GM15510 (cell line): Measurements from ENCODE around the gene RSRC2.

Experiments
- POLR2A ChIP-seq: IDR thresholded peaks from 3 replicates; pipeline ENCODE4 v1.6.1; 2011; ENCODE audit warnings: borderline replicate concordance; ENCODE audit not compliant: insufficient read length; ENCODE audit errors: extremely low read depth

RSRC2 gene

DNA sequence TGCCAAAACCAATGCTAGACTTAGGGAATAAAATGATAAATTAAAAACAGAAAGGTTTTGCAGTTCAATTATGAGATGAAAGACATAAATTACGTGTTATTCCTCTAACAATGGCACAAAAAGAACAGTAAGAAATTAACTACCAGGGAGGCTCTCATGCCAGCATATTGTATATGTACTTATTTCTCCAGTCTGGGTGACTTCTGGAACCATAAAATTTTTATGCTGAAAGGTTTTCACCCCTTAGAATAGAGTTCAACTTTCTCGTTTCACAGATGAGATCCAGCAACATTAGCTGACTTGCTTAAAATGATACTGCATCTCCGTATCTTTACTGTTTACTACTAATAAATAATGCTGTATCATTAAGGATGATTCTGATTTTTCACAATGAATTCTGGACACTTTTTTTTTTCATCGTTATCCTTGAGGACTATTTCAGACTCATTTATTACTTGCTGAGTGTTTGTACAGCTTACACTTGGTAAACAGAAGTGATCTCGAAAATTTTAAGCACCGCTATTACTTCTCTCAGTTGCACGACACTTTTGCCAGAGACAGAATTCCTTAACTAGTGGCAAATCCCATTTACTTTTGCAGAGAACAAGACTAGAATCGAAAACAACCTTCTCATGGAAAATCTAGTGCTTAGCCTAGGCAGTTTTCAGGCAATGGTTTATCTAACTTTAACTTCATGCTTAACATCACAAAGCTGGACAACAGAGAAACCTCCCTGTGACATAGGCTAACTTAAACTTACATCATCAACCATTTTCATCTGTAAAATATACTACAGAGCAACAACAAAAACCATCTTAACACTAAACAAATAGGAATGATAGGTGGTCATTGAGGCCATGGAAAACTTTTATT, 2.7 kb downstream of the RSRC2 start:
- TF ChIP-seq POLR2A, result no peak

DNA sequence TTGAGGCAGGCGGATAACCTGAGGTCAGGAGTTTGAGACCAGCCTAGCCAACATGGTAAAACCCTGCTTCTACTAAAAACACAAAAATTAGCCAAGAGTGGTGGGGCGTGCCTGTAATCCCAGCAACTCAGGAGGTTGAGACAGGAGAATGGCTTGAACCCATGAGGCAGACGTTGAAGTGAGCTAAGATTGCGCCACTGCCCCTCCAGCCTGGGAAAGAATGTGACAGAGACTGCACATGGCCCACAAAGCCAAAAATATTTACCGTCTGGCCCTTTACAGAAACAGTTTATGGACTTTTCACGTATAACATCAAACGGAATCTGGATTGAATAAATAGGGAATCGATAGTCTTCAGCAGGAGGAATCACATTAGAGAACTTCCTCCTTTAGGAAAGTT, 3.5 kb downstream of the RSRC2 start:
- no peak for TF ChIP-seq POLR2A

DNA sequence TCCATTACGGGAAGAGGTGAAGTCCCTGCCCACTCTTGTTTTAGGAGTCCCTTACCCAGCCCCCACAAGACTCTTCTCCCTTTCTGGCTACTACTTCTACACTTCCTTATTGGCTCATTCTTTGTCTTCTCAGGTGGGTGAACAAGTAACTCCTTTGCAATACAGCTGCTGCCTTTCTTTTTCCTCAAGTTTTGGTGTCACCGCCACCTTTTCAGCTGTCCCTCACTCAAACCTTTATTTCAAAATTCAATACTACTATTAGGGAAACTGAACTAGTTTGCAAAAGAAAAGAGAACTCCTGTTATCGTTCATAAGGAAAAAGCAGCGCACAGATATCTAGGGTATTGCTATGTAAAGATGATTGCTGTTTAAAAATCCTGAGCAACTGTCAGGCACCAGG, 6.1 kb downstream of the RSRC2 start:
- no peak for TF ChIP-seq POLR2A

DNA sequence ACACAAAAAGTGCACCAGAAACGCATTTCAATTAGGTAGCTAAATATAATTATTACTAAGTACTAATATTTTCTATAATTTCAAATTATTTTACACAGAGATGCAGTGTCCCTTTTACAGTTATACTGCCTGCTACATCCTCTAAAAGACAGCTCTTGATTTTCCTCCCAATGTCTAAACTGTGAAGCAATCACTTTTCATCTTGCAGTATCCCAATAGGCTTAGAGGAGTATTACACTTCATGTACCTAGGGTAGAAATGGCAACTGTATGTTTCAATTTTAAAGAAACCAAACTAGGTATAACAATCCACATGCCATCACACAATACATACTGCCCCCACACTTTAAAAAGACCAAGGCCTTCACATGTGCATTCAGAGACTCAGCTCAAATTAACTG, 7.3 kb downstream of the RSRC2 start:
- no peak for TF ChIP-seq POLR2A

DNA sequence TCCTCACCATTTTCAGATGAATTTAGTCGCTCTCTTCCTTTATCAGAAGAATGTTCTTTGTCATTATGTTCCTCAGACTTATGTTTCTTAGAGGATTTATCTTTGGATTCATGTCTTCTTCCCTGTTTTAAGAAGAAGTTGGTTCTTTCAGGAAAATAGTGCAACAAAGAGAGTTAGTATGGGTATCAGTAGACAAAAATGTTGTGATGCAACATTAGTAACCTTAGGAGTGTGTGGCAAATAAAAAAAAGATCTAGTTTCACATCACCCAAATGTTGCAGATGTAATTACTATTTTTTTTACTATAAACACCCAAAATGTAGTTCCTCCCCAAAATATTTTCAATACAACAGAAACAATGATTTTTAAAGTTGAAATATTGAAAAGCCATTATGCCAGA, 7.8 kb downstream of the RSRC2 start:
- no peak for TF ChIP-seq POLR2A

DNA sequence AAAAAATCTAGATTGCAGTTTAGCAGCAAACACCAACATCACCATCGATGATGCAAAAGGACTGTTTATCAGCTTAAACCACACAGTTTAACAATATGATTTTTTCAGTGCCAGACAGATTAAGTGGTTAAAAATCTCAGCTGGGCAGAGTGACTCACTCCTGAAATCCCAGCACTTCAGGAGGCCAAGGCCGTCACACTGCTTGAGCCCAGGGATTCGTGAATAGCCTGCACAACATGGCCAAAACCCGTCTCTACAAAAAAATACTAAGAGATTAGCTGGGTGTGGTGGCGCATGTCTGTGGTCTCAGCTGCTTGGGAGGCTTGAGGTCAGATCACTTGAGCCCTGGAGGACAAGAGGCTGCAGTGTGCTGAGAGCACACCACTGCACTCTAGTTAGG, 8.9 kb downstream of the RSRC2 start:
- no peak for TF ChIP-seq POLR2A

DNA sequence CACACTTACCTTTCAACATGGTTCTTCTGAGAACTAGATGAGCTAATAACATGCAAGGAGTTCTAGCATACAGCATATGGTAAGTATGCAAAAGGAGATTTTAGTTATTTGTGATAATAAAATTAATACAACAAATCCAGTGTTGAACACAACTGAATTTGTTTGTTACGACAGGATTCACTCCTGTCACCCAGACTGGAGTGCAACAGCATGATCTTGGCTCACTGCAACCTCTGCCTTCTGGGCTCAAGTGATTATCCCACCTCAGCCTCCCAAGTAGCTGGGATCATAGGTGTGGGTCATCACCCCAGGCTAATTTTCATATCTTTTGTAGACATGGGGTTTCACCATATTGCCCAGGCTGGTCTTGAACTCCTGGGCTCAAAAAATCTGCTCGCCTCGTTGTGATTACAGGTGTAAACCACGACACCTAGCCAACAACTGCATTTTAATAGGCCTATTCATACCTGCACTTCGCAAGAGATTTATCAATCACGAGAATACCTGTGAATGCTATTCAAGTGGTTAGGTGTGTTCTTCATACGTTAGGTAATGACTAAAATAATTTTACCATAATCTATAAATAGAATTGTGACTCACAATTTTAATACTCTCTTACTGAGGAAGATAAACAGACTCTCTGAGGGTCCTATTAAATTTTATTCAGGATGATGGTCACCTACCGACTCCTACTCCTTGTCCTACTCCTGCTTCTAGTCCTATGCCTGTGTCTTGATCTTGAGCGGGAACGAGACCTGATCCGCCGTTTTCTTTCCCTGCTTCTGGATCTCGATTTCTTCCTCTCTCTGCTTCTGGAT, 10.0 kb downstream of the RSRC2 start:
- no peak for TF ChIP-seq POLR2A

DNA sequence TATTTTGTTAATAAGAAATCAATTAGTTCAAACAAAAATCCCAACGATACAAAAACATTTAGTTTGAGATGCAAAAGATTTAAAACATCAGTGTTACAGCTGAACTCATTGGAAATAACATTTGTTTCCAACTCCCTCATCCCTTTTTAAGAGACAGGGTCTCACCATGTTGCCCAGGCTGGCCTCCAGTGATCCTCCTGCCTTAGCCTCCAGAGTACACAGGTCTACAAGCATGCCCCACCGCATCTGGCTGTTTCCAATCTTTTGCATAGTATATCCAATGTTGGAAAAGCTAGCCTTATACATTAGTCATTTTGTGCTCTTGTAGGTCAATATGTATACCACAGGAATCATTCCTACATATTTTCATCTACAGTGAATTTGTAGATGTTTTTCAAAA, 11.5 kb downstream of the RSRC2 start:
- no peak for TF ChIP-seq POLR2A

DNA sequence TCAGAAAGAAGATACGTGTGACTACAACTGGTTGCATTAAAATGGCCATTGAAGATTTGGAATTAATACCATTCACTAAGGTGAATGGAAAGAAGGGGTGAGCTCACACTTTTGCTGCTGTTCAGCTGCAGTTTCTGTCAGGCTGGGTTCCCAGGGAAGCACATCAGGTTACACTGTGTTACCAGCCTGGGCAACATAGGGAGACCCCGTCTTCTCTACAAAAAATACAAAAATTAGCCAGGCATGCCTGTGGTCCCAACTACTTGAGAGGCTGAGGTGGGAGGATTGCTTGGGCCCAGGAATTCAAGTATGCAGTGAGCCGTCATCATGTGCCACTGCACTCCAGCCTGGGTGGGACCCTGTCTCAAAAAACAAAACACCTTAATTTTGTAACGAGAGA, 13.1 kb downstream of the RSRC2 start:
- no peak for TF ChIP-seq POLR2A

DNA sequence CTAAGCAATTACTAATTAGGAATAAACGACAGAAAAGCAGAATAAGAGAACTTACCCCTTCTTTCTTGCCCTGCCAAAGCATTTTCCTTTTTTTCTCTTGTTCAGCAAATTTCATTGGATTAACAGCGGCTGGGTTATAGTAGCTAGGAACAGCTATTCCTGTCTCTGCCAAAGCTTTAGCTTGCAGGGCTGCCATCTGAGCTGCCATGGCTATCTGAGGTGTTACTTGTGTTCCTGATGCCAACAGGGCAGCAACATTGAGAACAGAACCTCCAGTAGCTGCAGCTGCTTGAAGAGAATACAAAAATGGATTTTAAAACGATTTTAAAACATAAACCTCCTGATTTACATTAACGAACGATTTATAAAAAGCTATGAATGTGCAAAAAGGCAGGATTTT, 18.6 kb downstream of the RSRC2 start:
- no peak for TF ChIP-seq POLR2A

DNA sequence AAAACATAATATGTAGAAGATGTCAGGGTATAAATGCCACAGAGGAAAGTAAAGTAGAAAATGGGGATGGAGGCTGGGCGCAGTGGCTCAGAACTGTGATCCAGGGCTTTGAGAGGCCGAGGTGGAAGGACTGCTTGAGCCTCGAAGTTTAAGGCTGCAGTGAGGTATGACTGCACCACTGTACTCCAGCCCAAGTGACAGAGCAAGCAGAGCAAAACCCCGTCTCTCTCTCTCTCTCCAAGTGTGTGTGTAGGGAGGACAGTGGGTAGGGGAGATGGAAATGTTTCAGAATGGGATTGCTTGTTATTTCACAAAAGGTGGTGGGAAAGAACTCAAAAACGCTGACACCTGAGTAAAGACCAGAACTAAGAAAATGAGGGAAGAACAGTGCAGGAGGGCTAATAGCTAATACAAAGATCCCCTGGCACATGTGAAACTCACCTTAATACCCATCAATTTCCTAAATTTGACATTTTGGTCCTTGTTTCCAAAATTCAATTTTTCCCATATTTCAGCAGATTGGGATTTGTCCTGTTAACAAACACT, 20.3 kb downstream of the RSRC2 start:
- TF ChIP-seq POLR2A, result no peak

DNA sequence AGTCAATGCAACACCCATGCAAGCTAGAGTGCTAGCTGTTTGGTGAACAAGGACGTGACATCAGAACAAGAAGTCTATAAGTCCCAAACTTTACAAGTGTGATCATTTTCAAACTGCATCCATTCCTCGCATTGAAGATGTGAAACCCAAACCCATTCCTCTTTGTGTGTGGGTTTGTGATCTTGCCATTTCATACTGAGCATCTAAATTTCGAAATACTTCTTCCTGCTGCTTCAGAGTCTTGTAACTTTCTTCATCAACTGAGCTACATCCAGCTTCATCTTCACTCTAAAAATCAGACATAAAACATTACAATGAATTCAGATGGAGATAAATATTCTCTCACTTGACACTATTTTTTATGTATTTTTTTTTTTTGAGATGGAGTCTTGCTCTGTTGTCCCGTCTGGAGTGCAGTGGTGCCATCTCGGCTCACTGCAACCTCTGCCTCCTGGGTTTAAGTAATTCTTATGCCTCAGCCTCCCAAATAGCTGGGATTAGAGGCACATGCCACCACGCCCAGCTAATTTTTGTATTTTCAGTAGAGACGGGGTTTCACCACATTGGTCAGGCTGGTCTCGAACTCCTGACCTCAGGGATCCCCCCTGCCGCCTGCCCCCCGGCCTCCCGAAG, 21.2 kb downstream of the RSRC2 start:
- TF ChIP-seq POLR2A, result no peak

DNA sequence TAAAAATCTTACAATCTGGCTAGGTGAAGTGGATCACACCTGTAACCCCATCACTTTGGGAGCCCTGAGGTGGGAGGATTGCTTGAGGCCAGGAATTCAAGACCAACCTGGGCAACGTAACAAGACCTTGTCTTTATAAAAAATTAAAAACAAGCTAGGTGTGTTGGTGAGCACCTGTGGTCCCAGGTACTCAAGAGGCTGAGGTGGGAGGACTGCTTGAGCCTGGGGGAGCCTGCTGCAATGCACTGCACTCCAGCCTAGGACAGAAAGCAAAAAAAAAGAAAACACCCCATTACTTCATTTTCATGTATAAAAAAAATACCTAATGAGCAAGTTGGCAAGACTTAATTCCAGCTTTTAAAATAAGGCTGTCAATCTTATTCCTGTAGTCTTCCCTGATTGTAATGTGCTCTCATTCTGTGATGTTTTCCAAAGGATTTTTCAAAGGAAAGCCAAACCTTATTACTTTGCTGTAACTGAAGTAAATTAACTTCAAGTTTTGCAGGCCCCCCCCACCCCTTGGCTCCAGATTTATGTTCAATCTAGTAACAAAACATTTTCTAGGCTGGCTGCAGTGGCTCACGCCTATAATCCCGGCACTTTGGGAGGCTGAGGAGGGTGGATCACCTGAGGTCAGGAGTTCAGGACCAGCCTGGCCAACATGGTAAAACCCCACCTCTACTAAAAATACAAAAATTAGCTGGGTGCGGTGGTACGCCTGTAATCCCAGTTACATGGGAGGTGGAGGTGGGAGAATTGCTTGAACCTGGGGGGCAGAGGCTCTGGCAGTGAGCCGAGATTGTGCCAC, 22.7 kb downstream of the RSRC2 start:
- TF ChIP-seq POLR2A, result no peak

DNA sequence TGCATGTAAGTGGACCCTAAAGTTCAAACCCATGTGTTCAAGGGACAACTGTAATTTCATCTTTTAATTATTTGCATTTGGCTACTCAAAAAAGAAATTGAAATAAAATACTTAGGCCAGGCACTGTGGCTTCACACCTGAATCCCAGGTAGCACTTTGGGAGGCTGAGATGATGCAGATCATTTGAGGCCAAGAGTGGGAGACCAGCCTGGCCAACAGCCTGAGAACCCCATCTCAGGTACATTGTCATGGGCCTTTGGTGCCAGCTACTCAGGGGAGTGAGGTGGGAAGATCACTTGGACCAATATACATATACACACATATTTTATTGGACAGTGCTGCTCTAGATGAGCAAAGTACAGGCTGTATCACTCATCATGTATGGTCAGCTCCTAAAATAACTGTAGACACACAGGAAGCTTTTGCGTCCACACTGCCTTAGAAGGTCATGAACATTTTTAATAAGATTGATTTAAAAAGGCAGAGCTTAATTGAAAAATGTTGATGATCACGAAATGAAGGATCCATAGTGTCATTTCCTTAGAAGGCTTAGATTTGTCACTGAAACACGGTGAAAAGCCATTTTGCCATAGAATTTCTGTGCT, 23.5 kb downstream of the RSRC2 start:
- TF ChIP-seq POLR2A, result no peak
